Stimulated activated CD8-positive, alpha-beta memory T cell treated with anti-CD3 and anti-CD28 coated beads, Interleukin-15, amount 100 ng/mL, for 48 hours (primary cell): ENCODE measurements around the gene PLPP2.
"Not testable (repeated sequence)": the region's sequence is repeated elsewhere in the genome, so short reads cannot be mapped to it uniquely, and the experiment has no call there.

Experiments
- DNase-seq, 2 donors: peaks; one replicate each; pipeline ENCODE4 v3.0.0-alpha.2; 2020; ENCODE audit warnings: low read depth in 2 of 2

Gene PLPP2

GRCh38 chr19:271856-272255, 19.3 kb downstream of the PLPP2 start:
- no peak for DNase-seq

- DNase-seq = not testable (repeated sequence)
These were observed 20.4 kb downstream of the PLPP2 start for GRCh38 chr19:270766-271318.

- DNase-seq = no peak
These were observed 22.0 kb downstream of the PLPP2 start for GRCh38 chr19:269241-269640.

GRCh38 chr19:262125-262524, 29.1 kb downstream of the PLPP2 start:
- no peak for DNase-seq

GRCh38 chr19:256804-257203, 34.4 kb downstream of the PLPP2 start:
- not testable (repeated sequence) for DNase-seq

- not testable (repeated sequence) for DNase-seq
These were observed 38.6 kb downstream of the PLPP2 start for GRCh38 chr19:252421-253186.

- no peak for DNase-seq
These were observed 44.7 kb downstream of the PLPP2 start for GRCh38 chr19:246551-246950.

GRCh38 chr19:245900-246299, 45.3 kb downstream of the PLPP2 start:
- not testable (repeated sequence) for DNase-seq

- DNase-seq = no peak
These were observed 45.7 kb downstream of the PLPP2 start for GRCh38 chr19:245457-245856.
